Measurements from ENCODE around the gene TRIM65. TPM values are rescaled to one million over a fixed set of nuclear protein-coding genes. Genes with fewer than 3 reads are reported as not detected.
"Not testable (repeated sequence)": the region's sequence is repeated elsewhere in the genome, so short reads cannot be mapped to it uniquely, and the experiment has no call there.

The TRIM65 gene
- total and polyA plus RNA-seq, 2 experiments from 2014 or later: 12.5 to 16.8 TPM

DNA sequence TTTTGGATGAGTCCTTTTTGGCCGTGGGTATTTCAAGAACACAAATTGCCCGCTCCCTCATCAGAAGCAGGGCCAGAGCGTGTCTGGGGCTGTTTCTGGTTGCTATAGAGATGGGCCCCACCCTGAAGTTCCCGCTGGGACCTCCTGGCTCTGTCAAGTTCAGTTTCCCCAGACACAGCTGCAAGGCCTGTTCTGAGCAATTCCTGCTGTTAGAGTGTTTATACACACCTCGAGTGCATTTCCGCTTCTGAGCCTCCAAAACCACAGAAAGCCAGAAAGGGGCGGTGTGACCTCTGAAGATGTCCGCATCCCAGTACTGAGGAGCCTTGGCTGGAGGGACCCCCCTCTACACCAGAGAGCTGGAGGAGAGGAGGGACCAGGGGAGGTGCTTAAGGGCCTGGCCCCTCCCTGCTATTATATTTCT lies 32.3 kb downstream of the TRIM65 start:
- H3K4me2 ChIP-seq: peak overlapping the region; percentile 41
- DNase-seq (ENCODE audit: low spot score): peak; percentile 81
- no peak overlapping the region for H3K4me3 ChIP-seq
- no peaks in the 10 kb centered on the region for H3K36me3 ChIP-seq (replicated peaks; ENCODE audit: insufficient read depth, low read depth)
- H3K9me2 ChIP-seq (replicated peaks; ENCODE audit: insufficient read depth): no peaks in the 10 kb centered on the region
- peaks cover 4% of the 10 kb centered on the region for H3K4me1 ChIP-seq (ENCODE audit: insufficient read depth)
- no peak overlapping the region for H2AFZ ChIP-seq
- H3K27me3 ChIP-seq: no peaks in the 10 kb centered on the region
- WGBS (ENCODE audit: low lambda C conversion rate, missing lambda C conversion rate): 32% methylated on average over 8 of the region's 8 CpGs
- no peak for TF ChIP-seq EZH2phosphoT487 (IDR thresholded peaks at IDR 0.05; ENCODE audit: low read depth, severe bottlenecking, unreplicated experiment)
- TF ChIP-seq, protein P1, sequence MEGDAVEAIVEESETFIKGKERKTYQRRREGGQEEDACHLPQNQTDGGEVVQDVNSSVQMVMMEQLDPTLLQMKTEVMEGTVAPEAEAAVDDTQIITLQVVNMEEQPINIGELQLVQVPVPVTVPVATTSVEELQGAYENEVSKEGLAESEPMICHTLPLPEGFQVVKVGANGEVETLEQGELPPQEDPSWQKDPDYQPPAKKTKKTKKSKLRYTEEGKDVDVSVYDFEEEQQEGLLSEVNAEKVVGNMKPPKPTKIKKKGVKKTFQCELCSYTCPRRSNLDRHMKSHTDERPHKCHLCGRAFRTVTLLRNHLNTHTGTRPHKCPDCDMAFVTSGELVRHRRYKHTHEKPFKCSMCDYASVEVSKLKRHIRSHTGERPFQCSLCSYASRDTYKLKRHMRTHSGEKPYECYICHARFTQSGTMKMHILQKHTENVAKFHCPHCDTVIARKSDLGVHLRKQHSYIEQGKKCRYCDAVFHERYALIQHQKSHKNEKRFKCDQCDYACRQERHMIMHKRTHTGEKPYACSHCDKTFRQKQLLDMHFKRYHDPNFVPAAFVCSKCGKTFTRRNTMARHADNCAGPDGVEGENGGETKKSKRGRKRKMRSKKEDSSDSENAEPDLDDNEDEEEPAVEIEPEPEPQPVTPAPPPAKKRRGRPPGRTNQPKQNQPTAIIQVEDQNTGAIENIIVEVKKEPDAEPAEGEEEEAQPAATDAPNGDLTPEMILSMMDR (IDR thresholded peaks at IDR 0.05; ENCODE audit: poor library complexity): peak; percentile 9
- TF ChIP-seq EZH2 (IDR thresholded peaks at IDR 0.05; ENCODE audit: borderline replicate concordance): no peak
- H3K27ac ChIP-seq: peak overlapping the region; percentile 78
- H4K20me1 ChIP-seq (ENCODE audit: insufficient read depth, poor library complexity, severe bottlenecking): no peaks in the 10 kb centered on the region
- H3K9me3 ChIP-seq (ENCODE audit: low read depth): no peaks in the 10 kb centered on the region
- H3K79me2 ChIP-seq: no peaks in the 10 kb centered on the region

- DNase-seq (ENCODE audit: low spot score): no peak
- WGBS (ENCODE audit: low lambda C conversion rate, missing lambda C conversion rate): 86% methylated on average over 9 of the region's 9 CpGs
- Histone ChIP-seq H3K9me2 (replicated peaks; ENCODE audit: insufficient read depth) (no peaks in the 10 kb centered on the region), H4K20me1 (ENCODE audit: insufficient read depth, poor library complexity, severe bottlenecking) (no peaks in the 10 kb centered on the region), H3K4me2 (no peak overlapping the region), H3K36me3 (replicated peaks; ENCODE audit: insufficient read depth, low read depth) (no peaks in the 10 kb centered on the region), H3K9me3 (ENCODE audit: low read depth) (no peaks in the 10 kb centered on the region), H3K79me2 (no peaks in the 10 kb centered on the region), H2AFZ (no peak overlapping the region), H3K27ac (no peak overlapping the region), H3K27me3 (no peaks in the 10 kb centered on the region), H3K4me1 (ENCODE audit: insufficient read depth) (peaks cover 4% of the 10 kb centered on the region), H3K4me3 (no peak overlapping the region)
- TF ChIP-seq EZH2 (IDR thresholded peaks at IDR 0.05; ENCODE audit: borderline replicate concordance): no peak
- TF ChIP-seq EZH2phosphoT487 (IDR thresholded peaks at IDR 0.05; ENCODE audit: low read depth, severe bottlenecking, unreplicated experiment): no peak
- TF ChIP-seq, protein P1 (IDR thresholded peaks at IDR 0.05; ENCODE audit: poor library complexity): no peak
These were observed 34.8 kb downstream of the TRIM65 start for GRCh38 chr17:75861927-75862317.

GRCh38 chr17:75859358-75859757 lies 37.4 kb downstream of the TRIM65 start:
- not testable (repeated sequence) for H3K4me3 ChIP-seq; H3K36me3 ChIP-seq (replicated peaks; ENCODE audit: insufficient read depth, low read depth); H2AFZ ChIP-seq; DNase-seq (ENCODE audit: low spot score); H3K27me3 ChIP-seq; H3K4me2 ChIP-seq; H3K79me2 ChIP-seq; H3K4me1 ChIP-seq (ENCODE audit: insufficient read depth); H4K20me1 ChIP-seq (ENCODE audit: insufficient read depth, poor library complexity, severe bottlenecking); H3K27ac ChIP-seq; H3K9me2 ChIP-seq (replicated peaks; ENCODE audit: insufficient read depth); H3K9me3 ChIP-seq (ENCODE audit: low read depth)
- 87% methylated on average over 10 of the region's 10 CpGs for WGBS (ENCODE audit: low lambda C conversion rate, missing lambda C conversion rate)

GRCh38 chr17:75856062-75856756 lies 40.5 kb downstream of the TRIM65 start:
- H3K4me1 ChIP-seq (ENCODE audit: insufficient read depth): peaks cover 5% of the 10 kb centered on the region
- no peaks in the 10 kb centered on the region for H3K9me3 ChIP-seq (ENCODE audit: low read depth)
- peak overlapping the region; percentile 23 for H2AFZ ChIP-seq
- peak overlapping the region; percentile 91 for H3K4me2 ChIP-seq
- TF ChIP-seq EZH2phosphoT487 (IDR thresholded peaks at IDR 0.05; ENCODE audit: low read depth, severe bottlenecking, unreplicated experiment) (no peak), EZH2 (IDR thresholded peaks at IDR 0.05; ENCODE audit: borderline replicate concordance) (no peak)
- TF ChIP-seq, protein P1 (IDR thresholded peaks at IDR 0.05; ENCODE audit: poor library complexity): no peak
- peak overlapping the region; percentile 37 for H3K4me3 ChIP-seq
- no peaks in the 10 kb centered on the region for H3K27me3 ChIP-seq
- no peaks in the 10 kb centered on the region for H3K9me2 ChIP-seq (replicated peaks; ENCODE audit: insufficient read depth)
- 4% methylated on average over 19 of the region's 24 CpGs for WGBS (ENCODE audit: low lambda C conversion rate, missing lambda C conversion rate)
- peaks cover 22% of the 10 kb centered on the region for H3K79me2 ChIP-seq
- no peaks in the 10 kb centered on the region for H3K36me3 ChIP-seq (replicated peaks; ENCODE audit: insufficient read depth, low read depth)
- peak overlapping the region; percentile 91 for H3K27ac ChIP-seq
- no peak for DNase-seq (ENCODE audit: low spot score)
- H4K20me1 ChIP-seq (ENCODE audit: insufficient read depth, poor library complexity, severe bottlenecking): no peaks in the 10 kb centered on the region

All from hepatocyte (in vitro differentiated cells).